Activated CD8-positive, alpha-beta memory T cell treated with anti-CD3 and anti-CD28 coated beads, Interleukin-2, amount 50 U/mL, for 48 hours (primary cell): Measurements from ENCODE around the gene FXYD5.

Experiments used
- DNase-seq: peaks from one replicate; pipeline ENCODE4 v3.0.0-alpha.2; 2020

The FXYD5 gene

DNA sequence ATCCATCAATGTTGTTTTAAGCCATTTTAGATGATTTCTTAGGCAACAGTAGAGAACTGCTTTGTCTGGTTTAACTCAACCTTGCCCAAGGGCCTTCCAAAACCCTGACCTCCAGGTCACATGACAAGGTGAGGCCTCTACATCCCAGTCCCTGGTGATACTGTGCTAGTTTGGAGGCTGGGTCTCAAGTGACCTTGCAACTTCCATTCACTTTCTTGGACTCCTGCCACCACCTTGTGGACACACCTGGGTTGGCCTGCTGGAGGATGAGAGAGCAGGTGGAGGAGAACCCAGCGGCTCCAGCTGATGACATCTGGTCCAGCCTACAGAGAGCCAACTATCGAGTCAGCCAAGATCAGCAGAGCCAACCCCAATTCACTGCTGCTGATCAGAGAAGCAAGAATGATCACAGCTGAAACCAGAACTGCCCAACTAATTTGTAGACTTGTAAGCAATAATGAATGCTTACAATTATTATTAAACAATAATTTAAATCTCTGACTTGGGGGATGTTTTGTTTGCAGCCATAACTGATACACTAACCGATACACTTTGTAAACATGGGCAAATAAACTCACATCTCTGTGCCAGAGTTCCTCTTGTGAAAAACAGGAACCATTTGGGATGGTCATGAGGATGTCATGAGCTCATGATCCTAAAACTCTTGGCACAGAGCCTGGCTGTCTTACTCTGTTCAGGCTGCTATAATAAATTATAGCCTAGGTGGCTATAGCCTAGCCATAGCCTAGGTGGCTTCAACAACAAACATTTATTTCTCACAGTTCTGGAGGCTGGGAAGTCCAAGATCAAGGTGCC, 62.5 kb downstream of the FXYD5 start:
- no peak for DNase-seq

DNA sequence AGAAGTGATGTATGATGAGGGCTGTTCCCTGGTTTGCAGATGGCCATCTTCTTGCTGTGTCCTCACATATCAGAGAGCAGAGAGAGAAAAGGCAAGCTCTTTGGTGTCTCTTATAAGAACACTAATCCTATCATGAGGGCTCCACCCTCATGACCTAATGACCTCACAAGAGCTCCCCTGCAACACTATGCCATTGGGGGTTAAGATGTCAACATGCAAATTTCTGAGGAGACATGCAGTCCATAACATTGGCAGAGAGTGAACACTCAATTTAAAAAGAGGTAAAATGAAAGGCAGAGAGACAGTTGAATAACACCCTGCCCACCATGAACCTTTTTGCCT, 63.1 kb downstream of the FXYD5 start:
- no peak for DNase-seq

DNA sequence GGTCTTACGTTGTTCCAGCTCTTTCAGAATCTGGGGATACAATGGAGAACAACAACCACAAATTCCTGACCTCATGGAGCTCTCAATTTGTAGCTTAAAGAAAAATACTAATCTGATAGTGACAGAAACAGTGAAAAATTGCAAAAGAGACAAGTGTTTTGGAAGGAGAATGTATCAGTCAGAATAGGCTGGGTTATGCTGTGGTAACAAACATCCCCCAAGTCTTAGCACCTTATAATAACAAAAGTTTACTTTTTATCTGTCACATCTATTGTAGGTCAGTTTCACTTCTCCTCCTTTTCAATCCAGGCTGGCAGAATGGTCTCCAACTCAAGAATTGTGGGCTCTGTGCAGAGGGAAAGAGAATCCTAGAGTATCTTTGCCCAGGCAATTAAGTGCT, 64.5 kb downstream of the FXYD5 start:
- no peak for DNase-seq
